ENCODE measurements around the gene DNAJB2.
A peak's percentile ranks its signal among the peaks of the same experiment; 100 is the strongest.
"Not testable (repeated sequence)": the region's sequence is repeated elsewhere in the genome, so short reads cannot be mapped to it uniquely, and the experiment has no call there.

Gene DNAJB2

DNA sequence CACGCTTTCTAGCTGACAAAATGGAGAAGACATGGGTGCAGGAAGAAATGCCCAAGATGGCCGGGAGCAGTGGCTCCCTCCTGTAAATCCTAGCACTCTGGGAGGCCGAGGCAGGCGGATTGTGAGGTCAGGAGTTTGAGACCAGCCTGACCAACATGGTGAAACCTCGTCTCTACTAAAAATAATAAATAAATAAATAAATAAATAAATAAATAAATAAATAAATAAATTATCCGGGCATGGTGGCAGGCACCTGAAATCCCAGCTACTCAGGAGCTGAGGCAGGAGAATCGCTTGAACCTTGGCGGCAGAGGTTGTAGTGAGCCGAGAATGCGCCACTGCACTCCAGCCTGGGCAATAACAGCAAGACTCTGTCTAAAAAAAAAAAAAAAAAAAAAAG lies 20.2 kb upstream of the DNAJB2 start:
- not testable (repeated sequence) for DNase-seq (ENCODE audit: low spot score)

DNA sequence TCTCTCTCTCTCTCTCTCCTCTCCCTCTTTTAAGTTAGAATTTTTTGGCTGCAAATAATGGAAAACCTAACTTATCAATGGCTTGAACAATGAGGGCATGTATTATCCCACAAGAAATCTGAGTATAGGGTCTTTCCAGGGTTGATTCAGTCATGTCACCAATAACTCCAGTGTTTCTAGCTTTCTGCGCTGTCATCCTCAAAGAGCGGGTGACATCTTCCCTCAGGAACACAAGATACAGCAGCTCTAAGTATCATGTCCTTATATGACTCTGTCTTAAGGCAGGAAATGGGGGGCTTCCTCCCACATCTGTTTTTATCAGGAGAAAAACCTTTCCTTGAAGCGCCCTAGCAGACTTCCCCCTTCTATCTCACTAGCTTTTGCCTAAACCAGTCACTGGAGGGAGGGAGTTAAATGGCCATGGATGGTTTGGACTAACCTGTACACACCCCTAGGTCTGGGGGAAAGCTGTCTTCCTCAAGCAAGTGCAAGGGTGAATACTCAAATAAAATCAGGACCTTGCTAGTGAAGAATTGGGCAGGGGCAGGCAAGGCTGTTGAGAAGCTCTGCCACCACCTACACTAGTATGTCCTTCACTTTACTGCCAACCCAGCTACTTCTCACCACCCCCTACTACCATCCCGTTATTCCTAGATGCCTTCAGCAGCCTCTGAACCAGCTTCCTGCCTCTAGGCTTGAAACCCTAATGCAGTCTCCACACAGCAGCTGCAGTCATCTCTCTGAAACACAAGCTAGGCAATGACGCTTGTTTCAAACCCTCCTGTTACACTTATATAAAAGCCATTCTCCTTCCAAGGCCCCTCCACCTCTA lies 17.9 kb upstream of the DNAJB2 start:
- DNase-seq (ENCODE audit: low spot score), result no peak

- no peak for DNase-seq (ENCODE audit: low spot score)
Measured at GRCh38 chr2:219266232-219266631, 12.9 kb upstream of the DNAJB2 start.

- no peak for DNase-seq (ENCODE audit: low spot score)
Measured at GRCh38 chr2:219266886-219267285, 12.3 kb upstream of the DNAJB2 start.

DNA sequence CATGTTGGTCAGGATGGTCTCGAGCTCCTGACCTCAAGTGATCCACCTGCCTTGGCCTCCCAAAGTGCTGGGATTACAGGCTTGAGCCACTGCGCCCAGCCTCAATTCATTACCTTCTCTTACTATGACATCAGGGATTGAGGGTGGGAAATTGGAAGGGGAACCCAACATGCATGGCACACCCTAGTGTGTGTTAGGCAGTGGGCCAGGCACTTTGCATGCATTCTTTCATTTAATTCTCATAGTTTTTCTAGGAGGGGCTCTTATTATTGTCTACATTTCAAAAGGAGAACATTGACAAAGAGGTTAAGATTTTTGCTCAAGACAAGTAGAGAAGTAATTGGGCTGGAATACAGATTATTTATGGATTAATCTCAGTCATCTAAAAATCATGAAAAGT lies 10.9 kb upstream of the DNAJB2 start:
- DNase-seq (ENCODE audit: low spot score), result no peak

DNA sequence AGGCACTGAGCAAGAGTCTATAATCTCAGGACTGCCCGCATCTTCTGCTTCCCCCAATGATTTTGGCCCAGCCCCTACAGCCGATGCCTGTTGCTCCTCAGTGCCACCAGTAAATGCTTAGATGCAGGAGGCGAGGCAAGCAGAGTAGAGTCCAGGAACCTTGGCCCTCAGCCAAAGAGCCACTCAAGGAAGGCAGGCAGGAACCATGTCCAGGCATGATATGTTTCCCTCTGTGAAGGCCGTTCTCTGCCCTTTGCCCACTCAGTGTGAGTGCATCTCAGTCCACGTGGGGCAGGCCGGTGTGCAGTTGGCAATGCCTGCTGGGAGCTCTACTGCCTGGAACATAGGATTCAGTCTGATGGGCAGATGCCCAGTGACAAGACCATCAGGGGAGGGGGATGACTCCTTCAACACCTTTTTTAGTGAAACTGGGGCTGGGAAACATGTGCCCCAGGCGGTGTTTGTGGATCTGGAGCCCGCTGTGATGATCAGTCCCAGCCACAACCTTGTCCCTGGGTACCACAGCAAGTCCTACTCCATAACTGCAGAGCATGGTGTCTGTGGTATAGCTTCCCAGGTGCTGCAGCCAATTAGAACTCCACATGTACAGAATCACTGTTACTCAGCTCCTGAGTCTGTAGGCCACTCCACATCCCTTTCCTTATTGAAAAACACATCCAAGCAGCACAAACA lies 9.7 kb upstream of the DNAJB2 start:
- DNase-seq (ENCODE audit: low spot score), result no peak

DNA sequence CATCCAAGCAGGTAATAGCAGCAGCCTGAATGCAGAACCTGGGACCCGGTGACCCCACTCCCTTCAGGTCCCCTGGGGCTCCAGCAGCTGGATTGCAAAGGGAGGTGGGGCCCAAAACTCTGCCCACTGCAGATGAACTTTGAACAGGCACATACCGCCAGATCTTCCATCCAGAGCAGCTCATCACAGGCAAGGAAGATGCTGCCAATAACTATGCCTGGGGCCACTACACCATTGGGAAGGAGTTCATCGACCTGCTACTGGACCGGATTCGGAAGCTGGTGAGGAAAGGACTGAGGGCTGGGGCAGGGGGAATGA lies 9.2 kb upstream of the DNAJB2 start:
- DNase-seq (ENCODE audit: low spot score), result no peak

- no peak for DNase-seq (ENCODE audit: low spot score)
Measured at GRCh38 chr2:219271021-219271420, 8.1 kb upstream of the DNAJB2 start.

DNA sequence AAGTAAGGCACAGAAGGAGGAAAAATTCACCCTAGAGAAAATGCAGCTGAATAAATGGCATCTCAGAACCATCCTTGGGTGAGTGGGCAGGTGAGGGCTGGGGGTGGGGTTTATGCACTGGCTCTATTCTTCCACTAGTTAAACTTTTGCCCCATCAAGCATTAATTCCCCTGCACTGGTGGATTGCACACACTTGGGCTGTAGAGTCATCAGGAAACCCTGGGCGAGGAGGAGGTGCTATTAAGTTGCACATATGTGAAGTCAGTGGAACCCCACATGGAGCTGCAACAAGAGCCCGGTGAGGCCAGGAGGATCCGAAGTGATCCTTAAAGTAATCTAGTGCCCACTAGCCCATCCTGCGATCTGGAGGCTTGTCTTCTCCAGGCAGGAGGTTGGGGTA lies 6.8 kb upstream of the DNAJB2 start:
- no peak for DNase-seq (ENCODE audit: low spot score)

DNA sequence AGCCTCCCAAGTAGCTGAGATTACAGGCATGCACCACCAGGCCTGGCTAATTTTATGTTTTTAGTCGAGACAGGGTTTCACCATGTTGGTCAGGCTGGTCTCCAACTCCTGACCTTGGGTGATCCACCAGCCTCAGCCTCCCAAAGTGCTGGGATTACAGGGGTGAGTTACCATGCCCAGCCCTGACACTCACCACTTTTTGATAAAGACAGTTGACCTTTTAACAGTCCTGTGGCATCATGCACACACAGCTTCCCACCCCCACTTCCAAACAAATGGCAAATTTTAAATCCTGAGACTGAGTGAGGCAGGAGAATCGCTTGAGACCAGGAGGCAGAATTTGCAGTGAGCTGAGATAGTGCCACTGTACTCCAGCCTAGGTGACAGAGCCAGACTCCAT lies 6.2 kb upstream of the DNAJB2 start:
- DNase-seq (ENCODE audit: low spot score), result no peak

DNA sequence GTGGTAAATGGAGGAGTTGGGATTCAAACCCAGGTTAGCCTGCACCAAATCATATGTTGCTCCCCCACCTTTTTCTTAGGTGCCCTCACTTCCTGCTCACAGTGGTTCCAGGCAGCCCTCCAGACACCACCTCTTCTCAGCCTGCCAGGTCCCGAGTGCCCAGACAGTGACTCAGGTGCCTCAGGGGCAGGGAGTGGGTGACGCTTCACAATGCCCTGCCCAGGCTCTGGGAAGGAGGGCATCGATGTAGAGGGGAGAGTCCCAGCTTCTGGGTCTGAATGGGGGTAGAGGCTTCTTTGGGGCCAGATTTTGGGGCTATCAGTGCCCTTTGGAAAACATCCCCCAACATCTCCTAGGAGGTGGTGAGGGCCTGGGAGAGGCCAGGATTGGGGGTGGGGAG lies 5.2 kb upstream of the DNAJB2 start:
- no peak for DNase-seq (ENCODE audit: low spot score)

DNA sequence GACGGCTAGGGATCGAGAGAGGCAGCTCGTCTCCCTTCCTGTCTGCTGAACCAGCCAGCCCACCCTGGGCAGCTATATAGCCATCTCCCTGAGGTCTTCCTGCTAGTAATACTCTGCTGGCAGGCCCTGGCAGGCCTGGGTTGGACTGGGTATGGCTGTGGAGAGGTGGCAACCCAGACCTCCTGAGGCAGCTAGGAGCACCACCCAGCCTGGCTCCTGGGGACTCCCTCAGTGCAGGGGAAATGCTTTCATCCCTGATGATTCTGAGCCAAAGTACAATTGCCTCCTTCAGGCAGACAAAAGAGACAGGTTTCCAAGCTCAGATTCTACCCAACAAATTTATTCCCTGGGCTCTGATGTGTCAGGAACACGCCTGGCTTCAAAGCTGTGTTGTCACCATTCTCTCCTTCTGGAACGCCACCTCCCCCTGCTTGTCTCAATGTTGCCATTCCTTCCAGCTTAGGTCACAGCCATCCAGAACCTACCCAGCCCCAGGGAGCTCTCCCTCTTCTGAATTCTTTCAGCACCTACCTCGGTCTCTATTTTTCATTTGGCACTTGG lies 4.7 kb upstream of the DNAJB2 start:
- DNase-seq (ENCODE audit: low spot score), result no peak

DNA sequence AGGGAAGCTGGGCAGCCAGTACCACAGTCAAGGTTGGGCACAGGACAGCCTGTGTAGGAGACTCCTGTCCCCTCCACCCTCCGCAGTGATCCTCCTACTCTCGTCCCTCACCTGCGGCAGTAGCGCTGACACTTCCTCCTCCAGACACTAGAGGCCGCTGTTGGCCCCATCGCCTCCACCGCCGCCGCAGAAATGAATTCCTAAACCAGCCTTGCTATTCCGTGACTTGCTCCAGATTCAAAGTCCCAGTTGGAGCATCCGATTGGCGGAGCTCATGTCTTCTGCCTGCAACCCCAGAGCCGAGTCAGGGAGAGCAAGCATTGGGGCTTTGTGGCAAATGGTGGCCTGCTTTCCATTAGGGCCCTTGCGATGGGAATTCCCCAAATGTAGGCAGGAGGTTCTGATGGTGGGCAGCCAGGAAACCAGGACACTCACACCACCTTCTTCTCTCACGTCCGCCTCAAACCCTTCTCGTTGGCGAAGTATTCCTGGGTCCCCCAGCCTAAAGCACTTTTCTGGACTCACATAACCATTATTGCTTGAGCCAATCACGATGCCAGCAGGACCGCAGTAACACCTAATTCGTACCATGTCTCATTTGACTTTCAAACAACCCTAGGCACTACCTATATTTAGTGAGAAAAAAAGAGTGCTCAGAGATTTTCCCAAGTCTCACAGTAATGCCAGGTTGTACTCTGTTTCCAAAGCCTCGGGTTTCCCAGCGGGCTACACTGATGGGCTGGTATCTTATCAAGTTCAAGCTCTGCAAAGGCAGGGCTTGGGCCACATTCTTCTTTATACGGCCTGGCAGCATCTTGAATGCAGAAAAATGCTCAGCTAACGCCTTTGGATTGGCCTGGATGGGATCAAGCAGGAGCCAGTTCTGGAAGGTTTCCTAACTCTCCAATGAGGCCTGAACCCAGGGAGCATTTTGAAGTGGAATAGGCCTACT lies 1.2 kb upstream of the DNAJB2 start:
- DNase-seq (ENCODE audit: low spot score), result peak; percentile 66

DNA sequence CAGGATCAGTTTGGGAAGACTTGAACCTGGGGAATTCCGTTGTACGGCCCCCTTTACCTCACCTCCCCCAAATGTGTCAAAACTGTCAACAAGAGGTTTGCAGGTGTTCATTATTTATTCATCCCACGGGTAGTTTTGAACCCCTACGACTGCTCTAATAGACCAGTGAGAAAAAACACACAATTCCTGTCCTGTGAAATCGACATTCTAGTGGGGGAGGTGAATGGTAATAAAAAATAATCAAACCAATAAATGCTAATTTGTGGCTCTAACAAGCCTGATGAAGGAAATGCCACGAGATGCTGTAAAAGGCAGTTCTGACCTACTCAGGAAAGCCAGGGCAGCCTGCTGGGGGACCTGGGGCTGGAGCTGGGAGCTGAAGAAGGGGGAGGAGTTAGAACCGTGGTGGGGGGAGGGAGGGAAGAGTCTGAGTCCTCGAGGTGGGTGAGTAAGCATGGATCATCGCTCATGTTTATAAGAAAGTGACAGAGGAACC lies 463 bp upstream of the DNAJB2 start:
- DNase-seq (ENCODE audit: low spot score), result no peak

- no peak for DNase-seq (ENCODE audit: low spot score)
Measured at GRCh38 chr2:219279916-219280516, 850 bp downstream of the DNAJB2 start.

DNA sequence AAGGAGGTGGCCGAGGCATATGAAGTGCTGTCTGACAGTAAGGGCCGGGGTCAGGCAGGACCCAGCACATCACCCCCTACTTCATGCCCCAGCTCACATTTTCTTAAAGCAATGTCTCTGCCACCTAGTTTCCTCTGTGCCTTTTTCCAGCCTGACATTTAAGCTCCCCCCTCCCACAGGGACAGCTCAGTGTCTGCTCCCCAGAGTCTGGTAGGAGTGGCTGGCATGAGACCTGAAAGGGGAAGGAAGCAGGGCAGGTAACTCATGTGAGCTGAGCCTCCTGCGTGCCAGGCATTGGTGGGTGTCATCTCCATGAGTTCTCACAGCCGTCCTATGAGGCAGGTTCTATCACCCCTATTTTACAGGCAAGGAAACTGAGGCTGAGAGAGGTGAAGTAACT lies 1.5 kb downstream of the DNAJB2 start:
- DNase-seq (ENCODE audit: low spot score), result no peak

- DNase-seq (ENCODE audit: low spot score), result no peak
Measured at GRCh38 chr2:219281588-219281987, 2.4 kb downstream of the DNAJB2 start.

- DNase-seq (ENCODE audit: low spot score), result no peak
Measured at GRCh38 chr2:219282375-219282774, 3.2 kb downstream of the DNAJB2 start.

GRCh38 chr2:219282943-219283581 lies 3.9 kb downstream of the DNAJB2 start:
- no peak for DNase-seq (ENCODE audit: low spot score)

- no peak for DNase-seq (ENCODE audit: low spot score)
Measured at GRCh38 chr2:219284501-219285372, 5.6 kb downstream of the DNAJB2 start.

Data from CD4-positive, alpha-beta T cell treated with Interleukin-6 at 100 ng/mL for 8 hours (primary cell).